ENCODE results near the gene TPRG1. TPM values are rescaled to one million over a fixed set of nuclear protein-coding genes. Genes with fewer than 3 reads are reported as not detected.

TPRG1 gene
- total and polyA plus RNA-seq, 2 of the 4 experiments (the other 2 are of a cell fraction) = 0.17 TPM; not detected in 1

DNA sequence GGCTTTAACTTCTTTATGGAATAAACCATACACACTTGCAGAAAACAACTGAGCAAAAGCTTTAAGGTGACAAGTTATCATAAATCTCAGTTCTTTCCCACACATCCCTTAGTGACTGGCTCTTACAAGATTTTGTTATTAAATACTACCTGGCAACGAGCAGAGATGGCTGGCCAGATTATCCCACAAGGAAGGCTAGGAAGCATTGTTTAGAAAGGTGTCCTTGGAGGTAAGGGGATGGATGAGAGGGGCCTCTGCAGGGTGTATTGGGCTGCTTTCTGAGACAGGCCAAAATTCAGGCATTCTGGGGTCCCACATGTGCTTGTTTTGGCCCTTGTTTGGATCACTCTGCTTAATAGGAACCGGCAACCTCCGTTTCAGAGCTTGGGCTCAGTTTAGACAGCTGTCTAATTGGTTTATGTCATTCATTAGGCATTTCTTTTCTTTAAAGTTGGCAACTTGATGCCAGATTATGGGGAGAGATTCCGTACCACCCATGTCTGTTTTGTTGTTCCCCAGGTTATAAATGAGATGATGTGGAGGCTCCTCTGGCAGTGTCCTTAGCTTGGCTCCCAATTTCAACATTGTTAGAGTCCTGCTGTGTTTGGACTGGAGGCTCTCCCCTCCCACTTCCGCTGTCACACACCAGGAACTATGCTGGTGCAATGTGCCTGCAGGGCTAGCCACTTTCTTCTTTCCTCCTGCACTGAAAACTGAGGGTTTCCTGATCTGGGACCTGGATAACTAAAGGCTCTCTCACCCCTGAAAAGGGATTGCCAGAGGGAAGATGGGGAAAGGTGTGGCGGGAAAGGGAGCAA, 121.1 kb downstream of the TPRG1 start:
- DNase-seq (no peak), ATAC-seq (ENCODE audit: low read depth) (no peak)
- Histone ChIP-seq H3K4me3 (ENCODE audit: insufficient read depth, low read depth, low read length) (no peak overlapping the region), H3K27me3 (ENCODE audit: control insufficient read depth, insufficient read depth, low read length) (peaks cover 2% of the 10 kb centered on the region), H3K79me1 (ENCODE audit: low read depth in 1 of 2, low read length in 2 of 2) (no peaks in the 10 kb centered on the region), H2BK15ac (ENCODE audit: low read depth, low read length) (no peak overlapping the region), H3K18ac (ENCODE audit: low read depth, low read length) (no peak overlapping the region), H4K5ac (ENCODE audit: low read depth, low read length) (no peak overlapping the region), H3K23ac (ENCODE audit: low read depth, low read length) (no peak overlapping the region), H3K4me2 (ENCODE audit: low read depth, low read length) (no peak overlapping the region), H4K20me1 (ENCODE audit: insufficient read depth, low read length) (no peaks in the 10 kb centered on the region), H3K4me1 (ENCODE audit: control insufficient read depth, insufficient read depth, low read length) (no peaks in the 10 kb centered on the region), H4K8ac (ENCODE audit: low read depth in 2 of 2, low read length in 2 of 2) (no peak overlapping the region), H3K14ac (replicated peaks; ENCODE audit: low read depth, low read length) (no peak overlapping the region), H4K91ac (ENCODE audit: insufficient read depth, low read depth, low read length) (no peak overlapping the region), H2BK120ac (ENCODE audit: low read depth, low read length) (no peak overlapping the region), H3K9ac (ENCODE audit: low read depth, low read length) (no peak overlapping the region), H2AK9ac (replicated peaks; ENCODE audit: low read depth, low read length, poor library complexity) (no peak overlapping the region), H2AK5ac (ENCODE audit: low read depth, low read length) (no peak overlapping the region), H3K27ac (ENCODE audit: insufficient read depth, low read length) (no peak overlapping the region), H3K9me1 (ENCODE audit: insufficient read depth, low read length) (no peaks in the 10 kb centered on the region), H3K36me3 (ENCODE audit: control insufficient read depth, insufficient read depth, low read length) (no peaks in the 10 kb centered on the region), H2AFZ (replicated peaks; ENCODE audit: low read length, poor library complexity) (no peak overlapping the region), H3K9me3 (ENCODE audit: control insufficient read depth, insufficient read depth, low read length) (no peaks in the 10 kb centered on the region), H2BK5ac (ENCODE audit: low read depth, low read length, poor library complexity, severe bottlenecking) (no peak overlapping the region), H3K56ac (ENCODE audit: extremely low read depth, insufficient read depth, low read length) (no peak overlapping the region), H2BK20ac (ENCODE audit: low read depth, low read length) (no peak overlapping the region), H3K4ac (ENCODE audit: low read depth, low read length) (no peak overlapping the region)
- in situ Hi-C loops (cut with MboI; ENCODE audit: low sequenced_read_pairs) (no loop called here), dilution Hi-C loops (cut with HindIII; ENCODE audit: low sequenced_read_pairs, unreplicated experiment) (no loop called here), intact Hi-C loops (cut with micrococcal nuclease) (no loop called here)
- CTCF ChIA-PET = no interaction called here
- POLR2A ChIA-PET (ENCODE audit: unreplicated experiment) = no interaction called here
- WGBS, 2 experiments (ENCODE audit: extremely low coverage in 2 of 2, insufficient read length in 1 of 2) = no CpG with 5 or more reads among the region's 6 CpGs
- TF ChIP-seq, protein P1, sequence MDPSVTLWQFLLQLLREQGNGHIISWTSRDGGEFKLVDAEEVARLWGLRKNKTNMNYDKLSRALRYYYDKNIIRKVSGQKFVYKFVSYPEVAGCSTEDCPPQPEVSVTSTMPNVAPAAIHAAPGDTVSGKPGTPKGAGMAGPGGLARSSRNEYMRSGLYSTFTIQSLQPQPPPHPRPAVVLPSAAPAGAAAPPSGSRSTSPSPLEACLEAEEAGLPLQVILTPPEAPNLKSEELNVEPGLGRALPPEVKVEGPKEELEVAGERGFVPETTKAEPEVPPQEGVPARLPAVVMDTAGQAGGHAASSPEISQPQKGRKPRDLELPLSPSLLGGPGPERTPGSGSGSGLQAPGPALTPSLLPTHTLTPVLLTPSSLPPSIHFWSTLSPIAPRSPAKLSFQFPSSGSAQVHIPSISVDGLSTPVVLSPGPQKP (IDR thresholded peaks at IDR 0.05; ENCODE audit: borderline replicate concordance, low read depth, low read length) = no peak
- TF ChIP-seq NFE2L2 (IDR thresholded peaks at IDR 0.05; ENCODE audit: low read depth, low read length) (no peak), MAZ (IDR thresholded peaks at IDR 0.05; ENCODE audit: borderline replicate concordance, low read depth, low read length) (no peak), RFX5 (IDR thresholded peaks at IDR 0.05; ENCODE audit: low read depth, low read length) (no peak), FOS (IDR thresholded peaks at IDR 0.05; ENCODE audit: low read depth, low read length) (no peak), RCOR1 (IDR thresholded peaks at IDR 0.05; ENCODE audit: insufficient replicate concordance, low read length) (no peak), RAD21 (IDR thresholded peaks at IDR 0.05; ENCODE audit: low read length) (no peak), MXI1 (IDR thresholded peaks at IDR 0.05; ENCODE audit: borderline replicate concordance, low read depth, low read length) (no peak), BHLHE40 (IDR thresholded peaks at IDR 0.05; ENCODE audit: low read depth, low read length) (no peak)
- TF ChIP-seq, protein P2, sequence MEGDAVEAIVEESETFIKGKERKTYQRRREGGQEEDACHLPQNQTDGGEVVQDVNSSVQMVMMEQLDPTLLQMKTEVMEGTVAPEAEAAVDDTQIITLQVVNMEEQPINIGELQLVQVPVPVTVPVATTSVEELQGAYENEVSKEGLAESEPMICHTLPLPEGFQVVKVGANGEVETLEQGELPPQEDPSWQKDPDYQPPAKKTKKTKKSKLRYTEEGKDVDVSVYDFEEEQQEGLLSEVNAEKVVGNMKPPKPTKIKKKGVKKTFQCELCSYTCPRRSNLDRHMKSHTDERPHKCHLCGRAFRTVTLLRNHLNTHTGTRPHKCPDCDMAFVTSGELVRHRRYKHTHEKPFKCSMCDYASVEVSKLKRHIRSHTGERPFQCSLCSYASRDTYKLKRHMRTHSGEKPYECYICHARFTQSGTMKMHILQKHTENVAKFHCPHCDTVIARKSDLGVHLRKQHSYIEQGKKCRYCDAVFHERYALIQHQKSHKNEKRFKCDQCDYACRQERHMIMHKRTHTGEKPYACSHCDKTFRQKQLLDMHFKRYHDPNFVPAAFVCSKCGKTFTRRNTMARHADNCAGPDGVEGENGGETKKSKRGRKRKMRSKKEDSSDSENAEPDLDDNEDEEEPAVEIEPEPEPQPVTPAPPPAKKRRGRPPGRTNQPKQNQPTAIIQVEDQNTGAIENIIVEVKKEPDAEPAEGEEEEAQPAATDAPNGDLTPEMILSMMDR (conservative IDR thresholded peaks at IDR 0.05; ENCODE audit: low read depth, low read length) = no peak
- BruUV-seq (replicated peaks) = no TSS peak
